HL-60 (cell line): Measurements from ENCODE around the gene ZFP36.

Experiments used
- DNase-seq, 2 experiments: peaks; one replicate each; pipeline ENCODE4 v3.0.0-alpha.2; 2010 to 2020; ENCODE audit warnings: low read depth in 1 of 2, low spot score in 1 of 2
- H3K27ac ChIP-seq: fragments of 250-450 bp; sonication (Bioruptor Pico); replicated peaks from 2 replicates; pipeline ENCODE4 v1.5.1; 2020; ENCODE audit warnings: mild to moderate bottlenecking, moderate library complexity
- H3K27me3 ChIP-seq: fragments of 250-450 bp; sonication (Bioruptor Pico); 2 replicates; pipeline ENCODE4 v1.5.1; 2021; ENCODE audit warnings: mild to moderate bottlenecking, moderate library complexity; ENCODE audit not compliant: insufficient read depth, poor library complexity, severe bottlenecking
- H3K4me3 ChIP-seq: replicated peaks from 2 replicates; pipeline ENCODE4 v1.5.1; 2011; ENCODE audit warnings: mild to moderate bottlenecking, control low read depth, low read length; ENCODE audit not compliant: insufficient read depth
- GABPA ChIP-seq: IDR thresholded peaks from 2 replicates; pipeline ENCODE4 v1.6.1; 2012; ENCODE audit warnings: low read depth
- POLR2AphosphoS5 ChIP-seq: IDR thresholded peaks from 2 replicates; pipeline ENCODE4 v1.6.1; 2012; ENCODE audit warnings: low read depth
- SPI1 ChIP-seq: IDR thresholded peaks from 2 replicates; pipeline ENCODE4 v1.6.1; 2012; ENCODE audit warnings: low read depth, mild to moderate bottlenecking, borderline replicate concordance
- TF ChIP-seq, protein P1 (sequence below): IDR thresholded peaks from 2 replicates; pipeline ENCODE4 v1.6.1; 2012; ENCODE audit warnings: low read depth; ENCODE audit not compliant: insufficient replicate concordance
- TF ChIP-seq, protein P2 (sequence below): IDR thresholded peaks from one replicate; pipeline ENCODE4 v1.5.1; 2011; ENCODE audit warnings: low read length, control low read depth, inconsistent platforms; ENCODE audit not compliant: insufficient read depth

The ZFP36 gene

DNA sequence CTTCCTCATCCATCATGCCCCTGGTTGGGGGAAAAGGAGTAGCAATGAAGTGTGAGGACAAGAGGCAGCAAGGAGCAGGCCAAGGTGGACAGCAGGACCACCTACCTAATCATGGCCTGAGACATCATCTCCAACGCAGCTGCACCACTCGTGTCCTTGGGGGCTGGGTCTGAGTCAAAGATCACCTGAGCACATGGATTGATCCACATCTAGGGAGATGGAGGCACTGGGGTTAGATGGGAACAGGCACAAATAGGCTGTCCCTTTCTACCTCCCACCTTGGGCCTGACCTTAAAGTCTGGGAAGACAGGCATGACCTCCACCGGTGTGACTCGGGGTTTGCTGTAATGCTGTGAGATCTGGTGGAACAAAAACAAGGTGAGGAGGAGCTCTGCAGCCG lies 18.0 kb upstream of the ZFP36 start:
- no peak overlapping the region for H3K27ac ChIP-seq
- no peak overlapping the region for H3K4me3 ChIP-seq
- DNase-seq, result no peak
- TF ChIP-seq GABPA (no peak), SPI1 (no peak), POLR2AphosphoS5 (no peak; the same call in 1 of the 2 replicates)
- TF ChIP-seq, protein P1, sequence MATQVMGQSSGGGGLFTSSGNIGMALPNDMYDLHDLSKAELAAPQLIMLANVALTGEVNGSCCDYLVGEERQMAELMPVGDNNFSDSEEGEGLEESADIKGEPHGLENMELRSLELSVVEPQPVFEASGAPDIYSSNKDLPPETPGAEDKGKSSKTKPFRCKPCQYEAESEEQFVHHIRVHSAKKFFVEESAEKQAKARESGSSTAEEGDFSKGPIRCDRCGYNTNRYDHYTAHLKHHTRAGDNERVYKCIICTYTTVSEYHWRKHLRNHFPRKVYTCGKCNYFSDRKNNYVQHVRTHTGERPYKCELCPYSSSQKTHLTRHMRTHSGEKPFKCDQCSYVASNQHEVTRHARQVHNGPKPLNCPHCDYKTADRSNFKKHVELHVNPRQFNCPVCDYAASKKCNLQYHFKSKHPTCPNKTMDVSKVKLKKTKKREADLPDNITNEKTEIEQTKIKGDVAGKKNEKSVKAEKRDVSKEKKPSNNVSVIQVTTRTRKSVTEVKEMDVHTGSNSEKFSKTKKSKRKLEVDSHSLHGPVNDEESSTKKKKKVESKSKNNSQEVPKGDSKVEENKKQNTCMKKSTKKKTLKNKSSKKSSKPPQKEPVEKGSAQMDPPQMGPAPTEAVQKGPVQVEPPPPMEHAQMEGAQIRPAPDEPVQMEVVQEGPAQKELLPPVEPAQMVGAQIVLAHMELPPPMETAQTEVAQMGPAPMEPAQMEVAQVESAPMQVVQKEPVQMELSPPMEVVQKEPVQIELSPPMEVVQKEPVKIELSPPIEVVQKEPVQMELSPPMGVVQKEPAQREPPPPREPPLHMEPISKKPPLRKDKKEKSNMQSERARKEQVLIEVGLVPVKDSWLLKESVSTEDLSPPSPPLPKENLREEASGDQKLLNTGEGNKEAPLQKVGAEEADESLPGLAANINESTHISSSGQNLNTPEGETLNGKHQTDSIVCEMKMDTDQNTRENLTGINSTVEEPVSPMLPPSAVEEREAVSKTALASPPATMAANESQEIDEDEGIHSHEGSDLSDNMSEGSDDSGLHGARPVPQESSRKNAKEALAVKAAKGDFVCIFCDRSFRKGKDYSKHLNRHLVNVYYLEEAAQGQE, result no peak
- TF ChIP-seq, protein P2, sequence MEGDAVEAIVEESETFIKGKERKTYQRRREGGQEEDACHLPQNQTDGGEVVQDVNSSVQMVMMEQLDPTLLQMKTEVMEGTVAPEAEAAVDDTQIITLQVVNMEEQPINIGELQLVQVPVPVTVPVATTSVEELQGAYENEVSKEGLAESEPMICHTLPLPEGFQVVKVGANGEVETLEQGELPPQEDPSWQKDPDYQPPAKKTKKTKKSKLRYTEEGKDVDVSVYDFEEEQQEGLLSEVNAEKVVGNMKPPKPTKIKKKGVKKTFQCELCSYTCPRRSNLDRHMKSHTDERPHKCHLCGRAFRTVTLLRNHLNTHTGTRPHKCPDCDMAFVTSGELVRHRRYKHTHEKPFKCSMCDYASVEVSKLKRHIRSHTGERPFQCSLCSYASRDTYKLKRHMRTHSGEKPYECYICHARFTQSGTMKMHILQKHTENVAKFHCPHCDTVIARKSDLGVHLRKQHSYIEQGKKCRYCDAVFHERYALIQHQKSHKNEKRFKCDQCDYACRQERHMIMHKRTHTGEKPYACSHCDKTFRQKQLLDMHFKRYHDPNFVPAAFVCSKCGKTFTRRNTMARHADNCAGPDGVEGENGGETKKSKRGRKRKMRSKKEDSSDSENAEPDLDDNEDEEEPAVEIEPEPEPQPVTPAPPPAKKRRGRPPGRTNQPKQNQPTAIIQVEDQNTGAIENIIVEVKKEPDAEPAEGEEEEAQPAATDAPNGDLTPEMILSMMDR, result no peak
- H3K27me3 ChIP-seq, result no peaks in the 10 kb centered on the region

GRCh38 chr19:39389631-39390414 lies 16.8 kb upstream of the ZFP36 start:
- no peak for DNase-seq
- Histone ChIP-seq H3K4me3 (peak overlapping the region; percentile 84), H3K27me3 (no peaks in the 10 kb centered on the region), H3K27ac (peak overlapping the region; percentile 99)
- TF ChIP-seq, protein P1, result no peak
- TF ChIP-seq POLR2AphosphoS5, result no peak
- TF ChIP-seq, protein P2, result no peak
- TF ChIP-seq SPI1, result no peak

DNA sequence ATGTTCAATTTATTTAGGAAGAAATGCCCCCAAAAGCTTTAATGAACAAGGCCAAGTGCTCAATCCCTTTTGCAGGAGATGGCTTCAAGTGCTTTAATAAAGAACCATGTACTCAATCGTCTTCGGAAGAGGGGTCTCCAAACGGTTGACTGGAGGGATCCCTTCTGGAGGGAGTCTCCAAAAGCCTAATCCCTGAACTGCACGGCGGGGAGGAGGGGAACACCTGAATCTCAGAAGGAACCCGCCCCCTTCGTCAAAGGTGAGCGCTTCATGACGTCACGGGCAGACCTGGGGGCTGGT lies 16.2 kb upstream of the ZFP36 start:
- no peak for DNase-seq
- no peaks in the 10 kb centered on the region for H3K27me3 ChIP-seq
- H3K27ac ChIP-seq, result peak overlapping the region; percentile 99
- TF ChIP-seq POLR2AphosphoS5 (no peak), GABPA (no peak), SPI1 (no peak)
- TF ChIP-seq, protein P2, result no peak
- TF ChIP-seq, protein P1, result no peak
- H3K4me3 ChIP-seq, result peak overlapping the region; percentile 84
